GM23338 (cell line): ENCODE data around the gene JMJD1C.

Experiments used
- EZH2 ChIP-seq: fragments of 200-600 bp; sonication (generic); IDR thresholded peaks from one replicate; pipeline ENCODE4 v1.8.0; 2017; ENCODE audit warnings: antibody characterized with exemption, mild to moderate bottlenecking, low read depth; ENCODE audit not compliant: unreplicated experiment
- POLR2AphosphoS5 ChIP-seq: IDR thresholded peaks from 2 replicates; pipeline ENCODE4 v1.6.1; 2016; ENCODE audit warnings: antibody characterized with exemption, low read depth
- TF ChIP-seq, protein P1 (sequence below), 2 experiments: fragments of 200-600 bp in 1 of 2; sonication (generic) in 1 of 2; conservative IDR thresholded peaks; 2 replicates each; pipeline versions ENCODE4 v1.5.1 to v1.6.1; 2016 to 2017; ENCODE audit warnings: antibody characterized with exemption in 2 of 2, low read depth in 2 of 2, mild to moderate bottlenecking in 2 of 2, moderate library complexity in 1 of 2
- TF ChIP-seq, protein P2 (sequence below): IDR thresholded peaks from one replicate; pipeline ENCODE4 v1.6.1; 2018; ENCODE audit warnings: antibody characterized with exemption; ENCODE audit not compliant: unreplicated experiment

DNA sequence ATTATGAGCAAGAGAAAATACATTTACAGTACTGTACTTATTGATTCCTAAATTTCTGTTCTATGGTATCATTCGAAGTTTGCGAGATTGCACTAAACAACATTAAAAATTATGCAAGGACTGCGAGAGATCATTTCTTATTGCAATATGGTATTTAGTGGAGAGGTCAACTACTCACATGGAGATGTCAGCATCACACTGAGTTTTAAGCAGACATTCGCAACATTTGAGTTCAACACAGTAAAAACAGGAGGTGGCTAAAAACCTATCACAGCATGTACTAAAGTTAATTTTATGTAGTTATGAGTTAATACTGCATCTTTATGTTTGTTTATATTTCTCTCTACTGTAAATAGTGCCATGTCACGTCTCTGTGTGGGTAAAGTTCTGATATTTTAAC lies 53.5 kb downstream of the JMJD1C start:
- TF ChIP-seq, protein P1, sequence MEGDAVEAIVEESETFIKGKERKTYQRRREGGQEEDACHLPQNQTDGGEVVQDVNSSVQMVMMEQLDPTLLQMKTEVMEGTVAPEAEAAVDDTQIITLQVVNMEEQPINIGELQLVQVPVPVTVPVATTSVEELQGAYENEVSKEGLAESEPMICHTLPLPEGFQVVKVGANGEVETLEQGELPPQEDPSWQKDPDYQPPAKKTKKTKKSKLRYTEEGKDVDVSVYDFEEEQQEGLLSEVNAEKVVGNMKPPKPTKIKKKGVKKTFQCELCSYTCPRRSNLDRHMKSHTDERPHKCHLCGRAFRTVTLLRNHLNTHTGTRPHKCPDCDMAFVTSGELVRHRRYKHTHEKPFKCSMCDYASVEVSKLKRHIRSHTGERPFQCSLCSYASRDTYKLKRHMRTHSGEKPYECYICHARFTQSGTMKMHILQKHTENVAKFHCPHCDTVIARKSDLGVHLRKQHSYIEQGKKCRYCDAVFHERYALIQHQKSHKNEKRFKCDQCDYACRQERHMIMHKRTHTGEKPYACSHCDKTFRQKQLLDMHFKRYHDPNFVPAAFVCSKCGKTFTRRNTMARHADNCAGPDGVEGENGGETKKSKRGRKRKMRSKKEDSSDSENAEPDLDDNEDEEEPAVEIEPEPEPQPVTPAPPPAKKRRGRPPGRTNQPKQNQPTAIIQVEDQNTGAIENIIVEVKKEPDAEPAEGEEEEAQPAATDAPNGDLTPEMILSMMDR (conservative IDR thresholded peaks at IDR 0.05; ENCODE audit: low read depth in 2 of 2) = no peak
- TF ChIP-seq EZH2 = no peak
- no peak for TF ChIP-seq POLR2AphosphoS5
- TF ChIP-seq, protein P2, sequence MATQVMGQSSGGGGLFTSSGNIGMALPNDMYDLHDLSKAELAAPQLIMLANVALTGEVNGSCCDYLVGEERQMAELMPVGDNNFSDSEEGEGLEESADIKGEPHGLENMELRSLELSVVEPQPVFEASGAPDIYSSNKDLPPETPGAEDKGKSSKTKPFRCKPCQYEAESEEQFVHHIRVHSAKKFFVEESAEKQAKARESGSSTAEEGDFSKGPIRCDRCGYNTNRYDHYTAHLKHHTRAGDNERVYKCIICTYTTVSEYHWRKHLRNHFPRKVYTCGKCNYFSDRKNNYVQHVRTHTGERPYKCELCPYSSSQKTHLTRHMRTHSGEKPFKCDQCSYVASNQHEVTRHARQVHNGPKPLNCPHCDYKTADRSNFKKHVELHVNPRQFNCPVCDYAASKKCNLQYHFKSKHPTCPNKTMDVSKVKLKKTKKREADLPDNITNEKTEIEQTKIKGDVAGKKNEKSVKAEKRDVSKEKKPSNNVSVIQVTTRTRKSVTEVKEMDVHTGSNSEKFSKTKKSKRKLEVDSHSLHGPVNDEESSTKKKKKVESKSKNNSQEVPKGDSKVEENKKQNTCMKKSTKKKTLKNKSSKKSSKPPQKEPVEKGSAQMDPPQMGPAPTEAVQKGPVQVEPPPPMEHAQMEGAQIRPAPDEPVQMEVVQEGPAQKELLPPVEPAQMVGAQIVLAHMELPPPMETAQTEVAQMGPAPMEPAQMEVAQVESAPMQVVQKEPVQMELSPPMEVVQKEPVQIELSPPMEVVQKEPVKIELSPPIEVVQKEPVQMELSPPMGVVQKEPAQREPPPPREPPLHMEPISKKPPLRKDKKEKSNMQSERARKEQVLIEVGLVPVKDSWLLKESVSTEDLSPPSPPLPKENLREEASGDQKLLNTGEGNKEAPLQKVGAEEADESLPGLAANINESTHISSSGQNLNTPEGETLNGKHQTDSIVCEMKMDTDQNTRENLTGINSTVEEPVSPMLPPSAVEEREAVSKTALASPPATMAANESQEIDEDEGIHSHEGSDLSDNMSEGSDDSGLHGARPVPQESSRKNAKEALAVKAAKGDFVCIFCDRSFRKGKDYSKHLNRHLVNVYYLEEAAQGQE = no peak
